GM18951 (cell line): ENCODE data around the gene SPRED2.
A peak's percentile ranks its signal among the peaks of the same experiment; 100 is the strongest.

Experiments
- POLR2A ChIP-seq: IDR thresholded peaks from 4 replicates; pipeline ENCODE4 v1.6.1; 2011; ENCODE audit warnings: mild to moderate bottlenecking; ENCODE audit not compliant: insufficient read length, insufficient read depth; ENCODE audit errors: extremely low read depth
- in situ Hi-C: fragments of 300-500 bp; cut with MboI; formaldehyde crosslinking; loops from one replicate; pipeline ENCODE4 v1.12.0; 2022; ENCODE audit warnings: low sequenced_read_pairs, mixed read lengths, inconsistent platforms; ENCODE audit not compliant: unreplicated experiment

Gene SPRED2

GRCh38 chr2:65432227-65433190, at the start of gene SPRED2:
SPRED2 (minus strand) TSS chr2:65432599; CDS start chr2:65431987, 612 bp downstream.
- TF ChIP-seq POLR2A = peak; percentile 34
- in situ Hi-C loops = no loop called here

GRCh38 chr2:65481961-65482360, 49.6 kb upstream of the SPRED2 start:
- no peak for TF ChIP-seq POLR2A
- in situ Hi-C loops = no loop called here

- TF ChIP-seq POLR2A = no peak
- in situ Hi-C loops = no loop called here
Observed at GRCh38 chr2:65479524-65479923, 47.1 kb upstream of the SPRED2 start.

GRCh38 chr2:65478498-65479135, 46.2 kb upstream of the SPRED2 start:
- in situ Hi-C loops = no loop called here
- no peak for TF ChIP-seq POLR2A

- no peak for TF ChIP-seq POLR2A
- in situ Hi-C loops = no loop called here
Observed at GRCh38 chr2:65477590-65477989, 45.2 kb upstream of the SPRED2 start.

GRCh38 chr2:65476778-65477177, 44.4 kb upstream of the SPRED2 start:
- TF ChIP-seq POLR2A = no peak
- in situ Hi-C loops = no loop called here

GRCh38 chr2:65475000-65475399, 42.6 kb upstream of the SPRED2 start:
- no peak for TF ChIP-seq POLR2A
- in situ Hi-C loops = no loop called here

GRCh38 chr2:65473045-65473444, 40.6 kb upstream of the SPRED2 start:
- no peak for TF ChIP-seq POLR2A
- in situ Hi-C loops = no loop called here

- in situ Hi-C loops = no loop called here
Observed at GRCh38 chr2:65471409-65471808, 39.0 kb upstream of the SPRED2 start.

GRCh38 chr2:65466551-65466950, 34.2 kb upstream of the SPRED2 start:
- in situ Hi-C loops = no loop called here
- no peak for TF ChIP-seq POLR2A

More at GRCh38 chr2:65471409-65471808, 39.0 kb upstream of the SPRED2 start:
- no peak for TF ChIP-seq POLR2A

- in situ Hi-C loops = no loop called here
- no peak for TF ChIP-seq POLR2A
Observed at GRCh38 chr2:65465857-65466256, 33.5 kb upstream of the SPRED2 start.

GRCh38 chr2:65465124-65465523, 32.7 kb upstream of the SPRED2 start:
- in situ Hi-C loops = no loop called here
- TF ChIP-seq POLR2A = no peak

- in situ Hi-C loops = no loop called here
- no peak for TF ChIP-seq POLR2A
Observed at GRCh38 chr2:65464604-65465003, 32.2 kb upstream of the SPRED2 start.

- no peak for TF ChIP-seq POLR2A
- in situ Hi-C loops = no loop called here
Observed at GRCh38 chr2:65458999-65459398, 26.6 kb upstream of the SPRED2 start.
